HG02938 (cell line): ENCODE measurements around the gene WNK2.
"Not testable (repeated sequence)": the region's sequence is repeated elsewhere in the genome, so short reads cannot be mapped to it uniquely, and the experiment has no call there.

ENCODE experiments used
- ATAC-seq: cut with Tn5 transposase; IDR thresholded peaks from one replicate; pipeline ENCODE4 v1.9.1; 2021; ENCODE audit warnings: mild to moderate bottlenecking, moderate library complexity; ENCODE audit not compliant: unreplicated experiment

Gene WNK2

DNA sequence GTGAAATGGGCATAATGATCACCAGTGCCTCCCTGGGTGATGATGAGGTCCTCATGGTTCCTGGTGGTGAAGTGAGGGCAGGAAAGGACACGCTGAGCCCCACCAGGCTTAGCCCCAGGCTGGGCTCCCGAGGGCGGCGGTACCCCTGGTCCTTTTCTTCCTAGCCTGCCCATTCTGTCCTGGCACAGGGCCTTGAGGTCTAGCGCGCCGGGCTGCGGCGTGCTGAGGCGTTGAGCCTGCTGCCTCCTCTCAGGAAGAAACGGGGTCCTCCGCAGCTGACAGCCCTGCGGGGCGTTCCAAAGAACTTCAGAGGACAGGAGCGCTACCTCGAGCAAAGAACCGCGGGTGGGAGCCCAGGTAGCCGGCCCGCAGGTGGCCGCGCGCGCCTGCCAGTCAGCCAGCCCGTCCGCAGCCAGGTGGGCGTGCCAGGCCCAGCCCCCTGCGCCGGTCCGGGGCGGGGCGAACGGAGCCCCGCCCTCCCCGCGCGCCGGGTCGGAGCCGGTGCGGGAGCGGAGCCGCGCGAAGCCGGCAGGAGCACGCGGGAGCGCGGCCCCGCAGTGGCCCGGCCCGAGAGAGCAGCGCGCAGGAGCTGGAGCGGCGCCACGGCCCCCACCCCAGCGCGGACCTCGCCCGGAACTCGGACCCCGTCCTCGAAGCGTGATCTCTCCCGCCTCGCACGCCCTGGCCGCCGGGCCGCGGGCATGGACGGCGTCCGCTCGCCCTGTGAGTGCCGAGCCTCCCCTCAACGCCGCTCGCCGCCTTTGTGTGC, at the start of gene WNK2:
WNK2 (plus strand) TSS at position 477 of the 769 bp plus-strand sequence. CDS start 791 bp downstream, outside the sequence.
- no peak for ATAC-seq

DNA sequence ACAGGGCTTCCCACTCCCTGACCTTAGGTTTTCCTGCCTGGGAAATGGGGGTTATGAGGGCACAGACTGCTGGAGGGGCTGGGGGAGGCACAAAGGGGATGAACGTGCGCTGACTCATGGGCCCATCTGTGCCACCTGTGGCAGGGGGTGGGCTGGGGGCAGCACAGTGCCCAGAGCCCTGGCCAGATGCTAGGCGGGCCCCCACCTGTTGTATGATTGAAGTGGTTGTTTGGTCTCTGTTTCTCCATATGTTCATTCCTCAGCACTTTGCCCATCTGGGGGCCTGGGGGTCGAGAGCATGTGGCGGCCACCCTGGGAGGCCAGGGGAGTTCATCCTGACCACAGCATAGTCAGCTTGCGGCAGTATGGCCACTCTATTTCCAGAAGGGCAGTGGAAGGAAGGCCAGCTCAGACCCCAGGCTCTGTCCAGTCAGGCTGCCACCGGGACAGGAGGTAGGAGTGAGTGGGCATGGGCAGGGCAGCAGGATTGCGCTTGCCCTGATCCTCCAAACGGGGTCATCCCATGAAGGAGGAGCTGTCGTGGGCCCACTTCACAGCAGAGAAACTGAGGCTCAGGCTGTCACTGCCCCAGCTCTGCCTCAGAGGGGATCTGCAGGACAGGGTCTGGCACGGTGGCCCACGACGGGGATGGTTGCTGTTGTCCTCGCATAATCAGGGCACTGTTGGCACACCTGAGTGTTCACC, 49.0 kb upstream of the WNK2 start:
- ATAC-seq: no peak

DNA sequence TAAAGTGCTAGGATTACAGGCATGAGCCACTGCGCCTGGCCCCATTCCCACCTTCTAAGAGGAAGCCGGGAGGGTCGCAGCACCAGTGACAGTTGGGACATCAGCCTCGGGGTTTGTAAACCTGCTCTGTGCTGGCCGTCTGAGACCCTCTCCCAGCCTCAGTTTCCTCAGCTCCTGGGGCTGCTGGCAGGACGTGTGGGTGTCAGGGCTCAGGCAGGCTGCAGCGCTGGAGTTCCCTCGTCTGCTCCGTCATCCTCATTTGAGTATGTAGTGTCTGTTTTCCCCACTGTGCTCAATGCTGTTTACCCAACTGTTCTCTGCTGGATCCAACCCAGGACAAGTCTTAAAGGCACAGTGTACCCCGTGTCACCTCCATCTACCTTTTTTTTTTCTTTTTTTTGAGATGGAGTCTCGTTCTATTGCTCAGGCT, 47.9 kb upstream of the WNK2 start:
- no peak for ATAC-seq

DNA sequence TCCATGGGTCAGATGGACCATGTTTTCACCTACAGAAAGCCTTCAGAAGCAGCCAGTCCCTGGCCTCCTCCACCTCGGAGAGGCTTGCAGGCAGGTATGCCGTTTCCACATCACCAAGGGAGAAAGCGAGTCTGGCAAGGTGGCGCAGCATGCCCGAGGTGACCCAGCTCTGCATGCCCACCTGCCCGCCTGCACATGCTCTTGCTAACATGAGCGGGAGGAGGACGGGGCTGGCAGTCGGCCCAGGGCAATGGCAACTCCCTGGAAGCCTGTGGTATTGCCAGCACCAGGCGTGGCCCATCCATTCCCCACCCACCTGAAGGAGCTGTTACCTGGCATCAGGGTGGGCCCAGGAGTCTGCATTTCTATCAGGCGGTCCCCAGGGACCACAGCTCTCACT, 46.6 kb upstream of the WNK2 start:
- no peak for ATAC-seq

DNA sequence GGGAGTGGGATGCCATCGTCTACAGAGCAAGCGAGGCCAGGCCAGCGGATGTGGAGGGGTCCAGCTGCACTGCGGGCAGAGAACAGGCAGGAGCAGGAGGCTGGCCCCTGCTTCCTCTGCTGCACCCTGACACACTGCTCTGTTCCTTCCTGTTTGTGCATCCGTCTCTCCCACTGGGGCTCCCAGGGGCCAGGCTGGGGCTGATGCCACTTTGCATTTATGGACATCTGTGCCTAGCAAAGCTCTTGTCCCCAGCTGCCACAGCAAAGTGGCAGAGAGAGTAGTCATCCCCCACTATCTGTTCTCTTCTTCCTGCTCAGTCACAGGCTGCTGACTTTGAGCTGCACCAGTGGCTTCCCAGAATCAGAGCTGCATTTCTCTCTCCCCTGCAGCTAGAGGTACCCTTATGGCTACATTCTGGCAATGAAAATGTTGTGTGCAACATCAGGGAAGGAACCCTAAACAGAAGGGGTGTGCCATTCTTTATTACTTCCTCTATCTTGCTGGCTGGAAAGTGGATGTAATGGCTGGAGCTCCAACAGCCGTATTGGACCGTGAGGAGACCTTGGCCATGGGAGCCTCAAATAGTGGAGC, 45.7 kb upstream of the WNK2 start:
- no peak for ATAC-seq

DNA sequence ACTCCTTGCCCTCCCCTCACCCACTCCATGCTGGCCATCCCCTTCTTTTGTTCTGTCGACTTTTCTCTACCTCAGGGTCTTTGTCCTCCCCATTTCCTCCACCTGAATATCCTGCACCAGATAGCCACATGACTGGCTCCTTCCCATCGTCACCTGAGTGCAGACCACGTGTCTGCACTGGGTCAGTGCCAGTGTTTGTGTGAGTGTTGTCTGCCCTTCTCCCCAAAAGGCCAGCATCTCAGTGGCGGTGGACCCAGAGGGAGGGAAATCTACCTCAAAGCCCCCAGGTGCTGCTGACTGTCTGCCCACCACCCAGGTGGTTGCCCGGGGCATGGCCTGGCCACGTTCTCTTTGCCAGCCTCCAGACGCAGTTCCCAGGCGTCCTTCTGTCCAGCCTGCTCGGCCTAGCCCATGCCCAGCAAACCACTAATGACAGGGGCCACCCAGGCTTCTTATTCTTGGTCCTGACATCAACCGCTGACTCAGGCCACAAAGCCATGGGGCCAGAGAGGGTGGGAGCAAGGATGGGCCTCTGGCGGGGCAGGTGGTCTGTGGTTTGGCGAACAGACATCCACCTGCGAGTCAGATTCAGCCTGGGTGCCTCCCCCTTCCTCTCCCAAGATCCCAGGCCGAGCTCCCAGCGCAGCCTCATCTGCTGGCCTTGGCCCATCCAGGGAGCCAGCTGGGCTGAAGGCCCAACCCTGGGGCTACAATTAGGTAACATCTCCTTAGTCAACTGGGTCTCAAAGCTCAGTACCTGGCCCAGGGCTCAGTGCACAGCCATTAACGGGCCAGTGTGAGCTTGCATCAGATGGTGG, 44.4 kb upstream of the WNK2 start:
- ATAC-seq: no peak

DNA sequence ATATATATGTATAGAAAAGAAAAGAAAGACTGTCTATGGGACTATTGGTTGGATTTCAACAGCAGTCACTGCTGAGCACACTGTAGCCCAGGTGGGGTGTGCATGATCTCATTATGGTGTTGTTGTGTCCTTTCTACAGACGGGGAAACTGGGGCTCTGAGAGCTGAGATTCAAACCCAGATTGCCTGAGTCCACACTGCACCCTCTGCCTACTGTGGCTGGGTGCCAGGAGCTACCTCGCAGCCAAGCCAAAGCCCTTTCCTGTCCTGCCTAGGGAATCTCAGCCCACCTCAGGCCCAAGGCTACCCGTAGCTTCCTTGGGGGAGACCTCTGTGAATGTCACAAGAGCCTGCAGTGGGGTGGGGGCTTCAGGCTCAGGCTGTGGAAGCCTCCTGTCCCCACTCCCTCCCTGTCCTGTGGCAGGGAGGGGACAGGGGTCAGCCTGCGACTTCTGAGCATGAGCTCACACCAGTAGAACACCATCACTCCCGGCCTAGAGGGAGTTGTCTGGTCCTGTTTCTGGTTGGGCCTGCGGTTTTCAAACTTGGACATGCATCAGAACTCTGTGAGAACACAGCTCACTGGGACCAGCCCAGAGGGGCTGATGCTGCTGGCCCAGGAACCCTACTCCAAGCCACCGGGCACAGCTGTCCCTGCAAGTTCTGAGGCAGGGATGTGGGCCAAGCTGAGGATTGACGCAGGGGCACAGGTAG, 42.0 kb upstream of the WNK2 start:
- ATAC-seq: no peak

DNA sequence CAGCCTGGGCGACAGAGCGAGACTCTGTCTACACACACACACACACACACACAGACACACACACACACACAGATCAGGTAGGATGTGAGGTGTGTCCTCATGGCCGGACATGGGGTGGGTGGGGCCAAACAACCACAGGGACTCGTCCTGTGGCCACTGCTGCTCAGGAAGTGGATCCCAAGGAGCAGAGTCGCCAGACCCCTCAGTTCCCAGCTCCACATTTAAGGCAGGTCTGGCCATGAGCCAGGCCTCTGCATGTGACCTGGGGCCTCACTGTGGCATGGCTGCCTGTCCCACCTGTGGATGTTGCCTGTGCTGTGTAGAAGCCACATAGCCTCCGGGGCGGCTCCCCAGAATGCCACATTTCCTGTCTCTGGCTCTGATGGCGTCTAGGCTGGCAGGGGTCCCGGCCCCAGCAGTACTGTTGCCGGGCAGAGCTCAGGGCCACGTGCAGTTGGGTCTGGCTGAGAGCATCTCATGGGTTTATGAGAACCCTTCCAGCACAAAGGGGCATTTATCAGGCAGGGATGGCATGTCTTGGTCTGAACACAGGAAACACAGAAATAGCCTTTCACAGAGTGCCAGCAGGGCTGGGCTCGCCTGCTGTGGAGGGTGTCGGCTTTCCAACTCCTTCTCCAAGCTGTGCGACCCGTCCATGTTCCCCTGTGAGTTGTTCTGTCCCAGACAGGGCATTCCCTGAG, 40.0 kb upstream of the WNK2 start:
- no peak for ATAC-seq

DNA sequence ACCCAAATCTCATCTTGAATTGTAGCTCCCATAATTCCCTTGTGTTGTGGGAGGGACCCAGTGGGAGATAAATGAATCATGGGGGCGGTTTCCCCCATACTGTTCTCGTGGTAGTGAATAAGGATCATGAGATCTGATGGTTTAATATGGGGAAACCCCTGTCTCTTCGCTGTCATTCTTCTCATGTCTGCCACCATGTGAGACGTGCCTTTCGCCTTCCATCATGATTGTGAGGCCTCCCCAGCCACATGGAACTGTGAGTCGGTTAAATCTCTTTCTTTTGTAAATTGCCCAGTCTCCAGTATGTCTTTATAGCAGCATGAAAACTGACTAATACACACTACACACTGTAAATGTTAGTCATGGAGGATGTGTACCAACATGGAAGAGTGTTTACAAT, 37.2 kb upstream of the WNK2 start:
- not testable (repeated sequence) for ATAC-seq

DNA sequence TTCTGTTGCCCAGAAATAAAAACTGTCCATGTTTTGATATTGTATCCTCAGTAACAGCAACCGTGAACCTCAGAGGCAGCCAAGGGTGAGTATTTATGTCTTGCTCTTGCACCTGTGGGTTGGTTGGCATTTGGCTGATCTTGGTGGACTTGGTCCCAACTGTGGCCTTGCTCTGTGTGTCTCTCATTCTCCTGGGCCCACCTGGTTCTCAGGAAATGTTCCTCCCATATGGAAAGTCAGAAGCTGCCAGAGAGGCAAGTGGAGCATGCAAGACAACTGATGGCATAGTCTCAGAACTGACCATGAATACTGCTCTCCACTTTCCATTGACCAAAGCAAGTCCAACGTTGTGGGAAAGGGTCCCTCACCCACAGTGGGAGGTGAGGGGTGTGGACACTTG, 36.3 kb upstream of the WNK2 start:
- ATAC-seq: no peak

DNA sequence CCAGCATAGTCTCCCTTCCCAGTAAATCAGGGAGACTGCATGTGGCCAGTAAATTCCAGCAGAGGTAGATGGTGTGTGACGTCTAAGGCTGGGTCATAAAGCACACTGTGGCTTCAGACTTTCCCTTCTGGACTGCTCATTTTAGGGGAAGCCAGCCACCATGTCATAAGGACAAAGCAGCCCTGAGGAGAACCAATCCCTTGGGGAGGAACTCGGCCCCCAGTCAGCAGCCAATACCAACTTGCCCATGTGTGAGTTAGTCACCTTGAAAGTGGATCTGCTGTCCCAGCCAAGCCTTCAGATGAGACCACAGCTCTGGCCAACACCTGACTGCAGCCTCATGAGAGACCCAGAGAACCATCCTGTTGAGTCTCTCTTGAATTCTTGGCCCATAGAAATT, 35.2 kb upstream of the WNK2 start:
- ATAC-seq: no peak

DNA sequence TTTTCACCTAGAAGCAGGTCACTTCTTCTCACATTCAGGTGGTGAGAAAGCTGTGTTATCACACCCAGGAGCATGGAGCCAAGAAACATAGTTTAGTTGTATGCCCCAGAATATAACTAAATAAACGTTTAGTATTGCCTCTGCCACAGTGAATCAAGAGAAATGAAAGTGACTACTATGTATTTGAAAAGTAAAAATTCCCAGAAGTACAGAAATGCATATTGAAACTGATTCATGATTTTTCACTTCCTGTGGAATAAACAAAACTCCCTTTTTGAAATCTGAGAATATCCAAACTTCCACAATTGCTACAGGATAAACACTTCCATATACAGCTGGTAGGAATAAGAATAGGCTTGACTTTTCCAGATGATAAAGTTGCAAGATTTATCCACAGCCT, 34.6 kb upstream of the WNK2 start:
- ATAC-seq: no peak

DNA sequence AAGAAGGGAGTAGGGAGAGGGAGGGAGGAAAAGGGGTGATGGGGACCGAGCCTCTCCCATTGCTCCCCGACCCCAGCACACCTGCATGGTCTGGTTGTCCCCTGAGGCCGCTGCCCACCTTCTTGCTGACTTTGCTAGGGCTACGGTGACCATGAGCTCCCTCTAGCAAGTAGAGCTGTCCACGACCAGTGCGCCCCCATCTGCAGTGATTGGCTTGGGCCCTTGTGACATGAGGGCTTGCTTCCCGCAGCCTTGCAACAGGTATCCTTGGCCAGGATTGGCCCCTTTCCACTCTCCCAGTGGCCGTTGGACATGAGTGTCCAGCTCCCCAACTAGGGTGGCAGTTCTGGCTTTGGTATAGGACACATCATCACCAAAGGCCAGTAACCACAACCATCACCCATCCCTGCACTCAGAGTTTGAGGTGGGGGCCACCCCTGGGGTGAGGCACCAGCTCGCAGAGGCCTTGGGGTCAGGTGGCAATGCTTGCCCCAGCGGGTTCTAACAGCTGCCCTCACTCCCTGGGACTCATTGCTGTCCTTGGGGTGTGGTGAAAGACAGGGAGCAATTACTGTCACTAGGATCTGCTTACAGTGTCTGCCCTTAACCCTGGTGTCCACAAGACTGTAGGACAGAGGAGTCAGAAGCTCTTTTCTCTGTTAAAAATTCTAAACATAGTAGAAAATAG, 32.7 kb upstream of the WNK2 start:
- ATAC-seq: no peak

DNA sequence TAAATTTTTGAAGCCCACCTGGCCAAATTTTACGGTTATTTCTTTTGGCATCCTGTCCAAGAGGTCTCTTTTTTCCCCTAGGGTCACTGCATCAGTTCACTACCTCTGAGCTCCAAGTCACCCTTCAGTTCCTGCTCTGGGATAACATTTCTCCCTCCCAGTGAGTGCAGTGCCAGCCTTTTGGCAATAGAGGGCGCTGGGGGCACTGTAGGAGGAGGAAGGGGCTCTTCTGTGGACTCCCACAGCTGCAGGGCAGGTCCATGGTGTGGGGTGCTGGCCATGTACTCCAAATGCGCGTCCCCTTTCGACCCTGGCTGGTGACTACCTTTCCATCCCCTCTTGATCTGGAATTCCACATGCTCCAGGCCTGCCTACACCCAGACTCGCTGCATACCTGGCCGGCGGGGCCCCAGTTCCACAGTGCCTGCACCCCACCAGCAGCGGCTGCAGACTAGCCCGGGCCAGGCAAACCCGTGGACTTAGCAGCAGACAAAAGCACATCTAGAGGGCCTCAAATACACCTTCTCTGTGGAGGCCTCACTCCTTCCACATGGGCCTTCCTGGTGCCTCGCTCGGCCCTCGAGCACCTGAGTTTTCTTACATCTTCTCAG, 29.5 kb upstream of the WNK2 start:
- ATAC-seq: no peak

DNA sequence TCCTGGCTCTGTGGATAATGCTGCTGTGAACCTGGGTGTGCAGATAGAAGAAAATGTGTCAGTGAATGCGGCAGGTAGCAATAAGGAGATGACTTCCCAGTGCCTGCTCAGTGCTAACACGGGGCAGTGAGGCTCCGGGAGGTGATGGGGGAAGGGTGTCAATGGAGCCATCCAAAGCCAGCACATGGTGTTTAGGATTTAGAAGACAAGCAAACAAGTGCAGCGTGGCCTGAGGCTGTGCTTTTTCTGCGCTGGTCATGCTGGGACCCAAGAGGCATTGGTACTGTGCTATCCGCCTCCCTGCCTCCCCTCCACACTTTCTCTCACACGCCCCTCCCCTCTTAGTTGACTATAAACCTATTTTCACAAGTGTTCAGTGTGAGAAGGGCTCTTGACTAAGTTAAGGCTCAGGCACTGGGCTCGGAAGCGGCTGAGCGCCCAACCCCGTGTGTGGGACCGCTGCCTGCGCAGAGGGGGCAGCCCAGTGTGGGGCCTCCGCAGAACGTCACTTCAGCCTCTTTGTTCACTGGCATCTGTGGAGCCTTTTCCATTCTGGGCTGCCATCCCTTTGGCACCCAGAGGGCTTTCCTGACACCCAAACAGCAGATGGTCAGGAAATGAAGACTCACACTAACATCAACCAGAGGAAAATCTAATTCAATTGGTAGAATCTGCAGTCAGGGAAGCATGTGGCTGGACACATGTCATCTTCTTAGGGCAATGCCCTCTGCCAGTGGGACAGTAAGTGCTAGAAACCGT, 28.0 kb upstream of the WNK2 start:
- no peak for ATAC-seq

DNA sequence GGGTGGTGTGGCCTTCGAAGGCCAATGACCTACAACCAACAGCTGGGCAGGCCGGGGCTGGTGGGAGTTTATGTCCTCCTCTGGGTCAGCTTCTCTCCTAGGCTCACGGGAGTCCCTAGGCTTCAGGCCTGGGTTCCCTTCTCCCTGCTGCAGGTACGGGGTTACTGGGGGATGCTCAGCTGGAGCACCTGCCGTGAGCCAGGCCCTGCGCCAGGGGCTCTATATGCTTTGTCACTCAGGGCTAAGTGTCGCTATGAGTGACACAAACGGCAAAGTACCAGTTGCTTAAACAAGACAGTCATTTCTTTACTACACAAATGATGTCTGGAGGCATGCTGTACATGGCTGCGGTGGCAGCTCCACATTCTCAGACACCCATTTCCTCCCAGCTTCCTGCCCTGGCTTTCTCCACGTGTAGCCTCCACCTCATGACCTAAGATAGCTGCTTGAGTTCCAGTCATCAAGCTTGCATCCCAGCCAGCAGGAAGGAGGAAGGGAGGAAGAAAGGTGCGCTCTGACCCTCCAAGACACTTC, 27.4 kb upstream of the WNK2 start:
- ATAC-seq: no peak

DNA sequence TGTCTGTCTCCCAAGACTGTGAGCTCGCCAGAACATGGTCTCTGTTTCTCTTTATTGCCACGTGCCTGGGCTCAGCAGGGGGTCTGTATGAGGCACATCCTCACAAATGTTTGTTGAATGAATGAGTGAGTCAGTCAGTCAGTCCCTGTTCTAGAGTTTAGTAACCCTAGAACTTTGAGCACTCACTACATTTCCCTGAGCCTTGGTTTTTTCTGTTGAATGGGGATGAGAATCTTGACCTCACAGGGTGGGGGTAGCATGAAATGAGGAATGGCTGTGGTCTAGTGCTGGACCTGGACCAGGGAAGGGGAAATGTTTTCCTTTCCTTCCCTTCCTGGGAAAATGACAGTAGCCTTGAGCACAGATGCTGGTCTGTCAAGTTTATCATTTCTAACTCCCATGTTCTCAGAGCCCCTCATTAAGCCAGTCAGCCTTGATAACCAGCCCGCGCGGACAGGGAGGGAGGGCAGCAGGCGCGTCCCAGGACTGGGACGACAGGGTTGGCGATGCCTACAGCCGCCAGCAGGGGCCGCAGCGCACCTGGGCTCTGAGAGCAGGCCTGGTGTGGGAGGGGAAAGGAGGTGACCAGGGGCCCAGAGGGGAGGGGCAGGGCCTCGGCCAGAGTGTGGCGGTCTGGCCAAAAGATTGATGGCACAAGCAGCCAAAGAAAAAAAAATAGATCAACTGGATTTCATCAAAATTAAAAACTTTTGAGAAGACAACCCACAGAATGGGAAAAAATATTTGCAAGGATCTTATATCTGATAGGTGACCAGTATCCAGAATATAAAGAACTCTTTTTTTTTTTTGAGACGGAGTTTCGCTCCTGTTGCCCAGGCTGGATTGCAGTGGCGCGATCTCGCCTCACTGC, 24.1 kb upstream of the WNK2 start:
- ATAC-seq: peak; percentile 76
